ENCODE data around the gene MGAT2. TPM values are rescaled to one million over a fixed set of nuclear protein-coding genes. Genes with fewer than 3 reads are reported as not detected.

The MGAT2 gene
- total and polyA plus RNA-seq, 9 of the 15 experiments (the other 6 are each of a cell fraction or from before 2014, with no cell fraction given): 0.03 to 33.3 (median 24.6) TPM; not detected in 1

DNA sequence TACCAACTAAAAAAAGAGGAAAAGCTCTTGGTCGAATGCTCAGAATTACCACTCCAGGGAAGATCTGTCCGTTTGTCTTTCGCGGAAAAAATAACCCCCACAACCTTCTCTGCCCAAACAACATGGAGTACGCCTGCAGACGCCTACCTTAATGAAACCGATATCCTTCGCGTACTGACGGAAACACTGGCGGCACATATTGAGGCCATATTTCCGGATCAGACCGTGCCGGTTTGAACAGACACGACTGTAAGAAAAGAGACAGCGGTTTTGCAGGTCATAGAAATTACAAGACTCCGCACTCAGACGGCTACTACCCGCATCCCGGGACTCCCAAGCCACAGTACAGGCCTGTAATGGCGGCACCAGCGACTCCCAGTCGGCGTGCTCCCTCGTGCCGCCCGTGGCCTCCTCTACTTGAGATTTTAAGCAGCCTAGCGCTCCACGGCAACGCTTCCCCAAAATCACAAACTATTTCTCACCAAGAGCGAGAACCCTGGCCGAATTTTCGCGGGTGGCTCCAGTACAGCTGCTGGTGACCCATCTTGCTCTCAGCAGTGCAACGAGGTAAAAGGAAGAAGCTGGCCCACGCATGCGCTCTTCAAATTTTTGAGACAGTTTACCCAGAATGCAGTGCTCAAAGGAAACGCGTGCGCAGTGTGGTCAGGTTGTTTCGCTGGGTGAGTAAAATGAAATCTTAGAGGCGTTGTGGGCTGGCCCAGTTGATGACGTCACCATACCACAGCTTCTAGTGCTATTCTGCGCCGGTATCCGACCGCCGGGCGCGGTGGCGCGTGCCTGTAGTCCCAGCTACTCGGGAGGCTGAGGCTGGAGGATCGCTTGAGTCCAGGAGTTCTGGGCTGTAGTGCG lies 34.6 kb upstream of the MGAT2 start, which contains the start of gene RPS29 (continued):
- TF ChIP-seq, protein P1, sequence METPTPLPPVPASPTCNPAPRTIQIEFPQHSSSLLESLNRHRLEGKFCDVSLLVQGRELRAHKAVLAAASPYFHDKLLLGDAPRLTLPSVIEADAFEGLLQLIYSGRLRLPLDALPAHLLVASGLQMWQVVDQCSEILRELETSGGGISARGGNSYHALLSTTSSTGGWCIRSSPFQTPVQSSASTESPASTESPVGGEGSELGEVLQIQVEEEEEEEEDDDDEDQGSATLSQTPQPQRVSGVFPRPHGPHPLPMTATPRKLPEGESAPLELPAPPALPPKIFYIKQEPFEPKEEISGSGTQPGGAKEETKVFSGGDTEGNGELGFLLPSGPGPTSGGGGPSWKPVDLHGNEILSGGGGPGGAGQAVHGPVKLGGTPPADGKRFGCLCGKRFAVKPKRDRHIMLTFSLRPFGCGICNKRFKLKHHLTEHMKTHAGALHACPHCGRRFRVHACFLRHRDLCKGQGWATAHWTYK (CRISPR knock-in tag; IDR thresholded peaks at IDR 0.05): peak; percentile 58; the same call in 1 of the 2 replicates
- no peak for TF ChIP-seq ELF2 (CRISPR knock-in tag; IDR thresholded peaks at IDR 0.05)
- 0 out of 2 replicates have a peak, but pooled peaks have one; percentile 10 for TF ChIP-seq CBFA2T3 (IDR thresholded peaks at IDR 0.05)
- peak; percentile 88; the same call in 1 of the 2 replicates for TF ChIP-seq CTBP1 (IDR thresholded peaks at IDR 0.05; ENCODE audit: borderline replicate concordance)
- no peak for TF ChIP-seq PRMT5 (CRISPR knock-in tag; IDR thresholded peaks at IDR 0.05)
- TF ChIP-seq NCOA1 (IDR thresholded peaks at IDR 0.05; ENCODE audit: low read depth): peak; percentile 66; the same call in 1 of the 2 replicates
- TF ChIP-seq NBN (IDR thresholded peaks at IDR 0.05; ENCODE audit: low read depth): peak; percentile 99
- peak; percentile 96; the same call in 1 of the 2 replicates for TF ChIP-seq TRIM28 (IDR thresholded peaks at IDR 0.05)
- TF ChIP-seq STAT5B (CRISPR knock-in tag; IDR thresholded peaks at IDR 0.05): no peak
- no peak for TF ChIP-seq ZC3H11A (IDR thresholded peaks at IDR 0.05; ENCODE audit: low read depth, low read length)
- no peak for TF ChIP-seq MECOM (CRISPR knock-in tag; IDR thresholded peaks at IDR 0.05)
- TF ChIP-seq, protein P2, sequence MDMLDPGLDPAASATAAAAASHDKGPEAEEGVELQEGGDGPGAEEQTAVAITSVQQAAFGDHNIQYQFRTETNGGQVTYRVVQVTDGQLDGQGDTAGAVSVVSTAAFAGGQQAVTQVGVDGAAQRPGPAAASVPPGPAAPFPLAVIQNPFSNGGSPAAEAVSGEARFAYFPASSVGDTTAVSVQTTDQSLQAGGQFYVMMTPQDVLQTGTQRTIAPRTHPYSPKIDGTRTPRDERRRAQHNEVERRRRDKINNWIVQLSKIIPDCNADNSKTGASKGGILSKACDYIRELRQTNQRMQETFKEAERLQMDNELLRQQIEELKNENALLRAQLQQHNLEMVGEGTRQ (CRISPR knock-in tag; IDR thresholded peaks at IDR 0.05): no peak
- no peak for TF ChIP-seq HOXB6 (CRISPR knock-in tag; IDR thresholded peaks at IDR 0.05; ENCODE audit: borderline replicate concordance)
- TF ChIP-seq ZSCAN32 (CRISPR knock-in tag; IDR thresholded peaks at IDR 0.05): no peak
- TF ChIP-seq, protein P3, sequence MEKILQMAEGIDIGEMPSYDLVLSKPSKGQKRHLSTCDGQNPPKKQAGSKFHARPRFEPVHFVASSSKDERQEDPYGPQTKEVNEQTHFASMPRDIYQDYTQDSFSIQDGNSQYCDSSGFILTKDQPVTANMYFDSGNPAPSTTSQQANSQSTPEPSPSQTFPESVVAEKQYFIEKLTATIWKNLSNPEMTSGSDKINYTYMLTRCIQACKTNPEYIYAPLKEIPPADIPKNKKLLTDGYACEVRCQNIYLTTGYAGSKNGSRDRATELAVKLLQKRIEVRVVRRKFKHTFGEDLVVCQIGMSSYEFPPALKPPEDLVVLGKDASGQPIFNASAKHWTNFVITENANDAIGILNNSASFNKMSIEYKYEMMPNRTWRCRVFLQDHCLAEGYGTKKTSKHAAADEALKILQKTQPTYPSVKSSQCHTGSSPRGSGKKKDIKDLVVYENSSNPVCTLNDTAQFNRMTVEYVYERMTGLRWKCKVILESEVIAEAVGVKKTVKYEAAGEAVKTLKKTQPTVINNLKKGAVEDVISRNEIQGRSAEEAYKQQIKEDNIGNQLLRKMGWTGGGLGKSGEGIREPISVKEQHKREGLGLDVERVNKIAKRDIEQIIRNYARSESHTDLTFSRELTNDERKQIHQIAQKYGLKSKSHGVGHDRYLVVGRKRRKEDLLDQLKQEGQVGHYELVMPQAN (IDR thresholded peaks at IDR 0.05; ENCODE audit: borderline replicate concordance): peak; percentile 56; the same call in 1 of the 2 replicates
- peak; percentile 90 for TF ChIP-seq RBFOX2 (IDR thresholded peaks at IDR 0.05; ENCODE audit: low read depth, low read length)
- peak; percentile 59 for TF ChIP-seq CHD1 (IDR thresholded peaks at IDR 0.05; ENCODE audit: low read length)
- TF ChIP-seq SMAD3 (CRISPR knock-in tag; conservative IDR thresholded peaks at IDR 0.05): no peak
- no peak for TF ChIP-seq NR1H2 (CRISPR knock-in tag; IDR thresholded peaks at IDR 0.05)
- TF ChIP-seq XRCC4 (IDR thresholded peaks at IDR 0.05; ENCODE audit: extremely low read depth, insufficient read depth, insufficient read length): no peak
- no peak for TF ChIP-seq DIDO1 (tag; IDR thresholded peaks at IDR 0.05; ENCODE audit: low read depth)
- peak; percentile 99 for TF ChIP-seq JUND (IDR thresholded peaks at IDR 0.05; ENCODE audit: borderline replicate concordance, low read depth, low read length)
- peak; percentile 98 for TF ChIP-seq JUND (tag; IDR thresholded peaks at IDR 0.05; ENCODE audit: borderline replicate concordance, low read depth, low read length)
- TF ChIP-seq ZNF253 (CRISPR knock-in tag; conservative IDR thresholded peaks at IDR 0.05): no peak
- no peak for TF ChIP-seq HMG20B (CRISPR knock-in tag; IDR thresholded peaks at IDR 0.05)
- no peak for TF ChIP-seq ZBTB7A (IDR thresholded peaks at IDR 0.05; ENCODE audit: borderline replicate concordance, control insufficient read depth, low read depth, low read length)
- TF ChIP-seq PHB (CRISPR knock-in tag; IDR thresholded peaks at IDR 0.05): no peak
- no peak for TF ChIP-seq MXI1 (IDR thresholded peaks at IDR 0.05; ENCODE audit: low read depth, low read length)

Data from K562 (cell line).